Posterior cingulate gyrus (tissue), 11 donors: ENCODE measurements around the gene GRB14.
"Not testable (repeated sequence)": the region's sequence is repeated elsewhere in the genome, so short reads cannot be mapped to it uniquely, and the experiment has no call there.

ENCODE experiments used
- DNase-seq, 10 donors: peaks; one replicate each; pipeline versions ENCODE4 v3.0.0 to v3.0.0-alpha.2; 2020 to 2021; ENCODE audit warnings: mixed read lengths in 3 of 10
- intact Hi-C: fragments of 100-400 bp; cut with DNase I; formaldehyde crosslinking; loops from one replicate; pipeline ENCODE4 v1.15.1; 2023

Gene GRB14

DNA sequence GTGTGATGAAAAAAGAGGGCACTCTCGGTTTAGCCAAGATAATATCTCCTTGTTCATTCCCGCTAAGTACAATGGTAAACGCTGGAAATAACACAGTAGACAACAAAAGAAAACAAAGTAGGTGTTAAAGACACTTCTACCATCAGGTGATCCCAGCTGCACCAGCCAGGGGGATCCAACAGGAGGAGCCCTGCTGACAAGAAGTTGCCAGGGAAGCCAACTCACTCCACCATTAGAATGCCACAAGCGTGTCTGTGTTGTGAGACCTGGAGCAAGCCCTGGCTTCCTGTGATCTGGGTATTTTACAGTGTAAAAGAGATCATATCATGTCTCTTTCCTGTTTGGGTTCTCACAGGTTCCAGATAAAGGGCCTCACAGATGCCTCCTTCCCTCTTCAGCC, 117.0 kb downstream of the GRB14 start:
- intact Hi-C loops, result no loop called here
- DNase-seq, result peak in 1 of 10 donors; percentile 49

DNA sequence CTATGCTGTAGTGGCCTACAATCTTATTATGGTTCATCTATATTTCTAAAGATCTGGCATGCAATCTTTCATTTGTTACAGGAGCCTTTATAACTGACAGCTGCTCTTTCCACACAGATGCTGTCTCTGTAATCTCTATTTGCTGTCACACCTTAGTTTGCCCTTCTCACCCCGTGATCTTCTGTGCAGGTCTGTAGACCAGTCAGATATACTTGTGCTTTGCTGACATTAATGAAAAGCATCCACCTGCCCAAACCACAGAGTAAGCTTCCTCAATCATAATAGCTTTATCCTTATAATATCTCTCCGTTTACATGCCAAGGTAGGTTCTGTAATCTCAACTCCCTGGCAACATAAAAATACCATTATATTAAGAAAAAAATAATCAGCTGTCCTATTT, 122.4 kb downstream of the GRB14 start:
- DNase-seq, result no peak
- intact Hi-C loops, result loop anchor here (5.0 kb wide), 2 partner anchors 1152 to 1317 kb away; no protein-coding TSS in a partner anchor

DNA sequence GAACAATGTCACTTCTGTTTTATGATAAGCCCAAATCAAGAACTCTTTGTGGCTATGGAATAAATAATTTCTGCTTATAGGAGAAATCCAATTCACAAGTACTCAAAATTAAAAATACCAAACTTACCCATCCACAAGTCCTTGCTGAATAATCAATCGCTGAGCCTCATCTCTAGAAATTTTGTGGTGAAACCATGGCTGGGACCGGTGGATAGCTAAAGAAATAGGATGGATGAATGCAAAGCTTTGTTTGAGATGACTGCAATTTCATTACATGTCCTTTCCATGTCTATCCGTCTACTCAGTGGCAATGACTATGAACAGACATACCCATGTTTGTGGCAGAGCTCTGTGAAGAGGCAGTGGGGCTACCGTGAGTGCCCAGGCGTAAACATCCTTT, 124.4 kb downstream of the GRB14 start:
- DNase-seq, result no peak
- intact Hi-C loops, result loop anchor here (5.0 kb wide), 2 partner anchors 1150 to 1315 kb away; no protein-coding TSS in a partner anchor

GRCh38 chr2:164496421-164496820, 124.9 kb downstream of the GRB14 start:
- intact Hi-C loops, result loop anchor here (5.0 kb wide), 2 partner anchors 1149 to 1314 kb away; no protein-coding TSS in a partner anchor
- no peak for DNase-seq

DNA sequence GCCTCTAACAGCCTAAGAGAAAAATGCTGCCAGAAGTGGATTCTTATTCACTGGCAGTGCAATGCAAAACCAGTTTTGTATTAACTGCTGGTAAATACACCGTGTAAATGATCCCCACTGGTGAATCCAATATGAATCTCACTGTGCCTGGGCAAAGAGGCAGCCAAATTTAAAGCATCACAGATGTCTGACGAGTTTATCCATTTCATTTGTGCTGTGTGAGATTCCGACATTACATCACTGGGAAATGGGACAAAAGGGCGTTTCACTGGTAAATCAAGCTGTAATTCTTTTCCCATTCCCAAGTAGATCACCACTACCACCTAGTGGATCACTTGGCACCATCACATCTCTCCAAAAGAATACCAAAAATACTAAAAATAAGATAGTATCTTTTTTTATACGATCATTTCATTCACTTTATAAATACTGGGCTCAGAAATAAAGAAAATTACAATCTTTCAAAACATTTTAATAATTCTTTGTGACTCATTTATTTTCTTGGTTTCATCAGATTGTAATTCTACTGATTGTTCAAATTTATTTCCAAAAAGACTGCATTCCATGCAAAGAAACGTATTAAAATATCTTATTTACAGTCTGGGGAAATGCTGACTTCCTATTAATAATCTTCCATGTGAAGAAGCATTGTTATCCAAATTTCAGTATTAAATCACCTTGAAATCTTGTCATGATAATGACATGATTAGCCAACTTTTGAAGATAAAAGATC, 125.6 kb downstream of the GRB14 start:
- intact Hi-C loops, result loop anchor here (5.0 kb wide), 2 partner anchors 1148 to 1313 kb away; no protein-coding TSS in a partner anchor
- DNase-seq, result peak in 3 of 10 donors; percentile 8 to 58 (median 21)

DNA sequence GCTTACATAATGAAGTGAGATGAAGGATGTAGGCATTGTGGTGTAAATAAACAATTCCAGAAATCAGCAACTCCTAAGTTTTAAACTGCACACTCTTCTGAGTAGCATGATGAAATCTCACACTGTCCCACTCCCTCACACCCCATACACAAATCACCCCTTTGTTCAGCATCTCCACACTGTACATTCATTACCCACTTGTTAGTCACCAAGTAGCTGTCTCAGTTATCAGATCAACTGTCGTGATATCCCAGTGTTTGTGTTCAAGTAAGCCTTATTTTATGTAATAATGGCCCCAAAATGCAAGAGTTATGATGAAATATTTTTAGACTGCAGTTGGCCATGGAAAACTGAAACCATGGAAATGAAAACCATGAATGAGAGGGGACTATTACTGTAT, 135.7 kb downstream of the GRB14 start:
- intact Hi-C loops, result no loop called here
- DNase-seq, result no peak

DNA sequence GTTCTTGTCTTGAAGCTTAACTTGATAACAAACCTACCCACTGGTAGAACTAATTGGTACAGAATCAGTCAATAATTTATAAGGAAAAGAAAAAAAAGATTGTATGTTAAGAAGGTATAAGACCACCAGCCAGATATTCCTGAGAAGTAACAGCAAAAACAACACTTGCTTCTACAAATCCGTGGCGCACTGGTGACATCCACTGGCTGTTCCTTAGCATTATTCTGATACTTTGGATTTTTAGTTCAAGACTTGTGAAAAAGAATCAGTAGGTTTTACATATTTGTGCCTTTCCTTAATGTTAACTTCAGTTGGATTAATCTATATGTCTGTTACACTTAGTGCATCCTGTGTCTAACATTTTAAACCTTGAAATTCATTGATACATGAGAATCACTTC, 141.8 kb downstream of the GRB14 start:
- intact Hi-C loops, result loop anchor here (5.0 kb wide), 1 partner anchor 1297 kb away; no protein-coding TSS in a partner anchor
- peak in 8 of 10 donors; percentile 15 to 90 (median 45) for DNase-seq

GRCh38 chr2:164478205-164478604, 143.1 kb downstream of the GRB14 start:
- intact Hi-C loops, result loop anchor here (5.0 kb wide), 1 partner anchor 1296 kb away; no protein-coding TSS in a partner anchor
- DNase-seq, result no peak

GRCh38 chr2:164474873-164475272, 146.4 kb downstream of the GRB14 start:
- intact Hi-C loops, result loop anchor here (5.0 kb wide), 1 partner anchor 1293 kb away; no protein-coding TSS in a partner anchor

DNA sequence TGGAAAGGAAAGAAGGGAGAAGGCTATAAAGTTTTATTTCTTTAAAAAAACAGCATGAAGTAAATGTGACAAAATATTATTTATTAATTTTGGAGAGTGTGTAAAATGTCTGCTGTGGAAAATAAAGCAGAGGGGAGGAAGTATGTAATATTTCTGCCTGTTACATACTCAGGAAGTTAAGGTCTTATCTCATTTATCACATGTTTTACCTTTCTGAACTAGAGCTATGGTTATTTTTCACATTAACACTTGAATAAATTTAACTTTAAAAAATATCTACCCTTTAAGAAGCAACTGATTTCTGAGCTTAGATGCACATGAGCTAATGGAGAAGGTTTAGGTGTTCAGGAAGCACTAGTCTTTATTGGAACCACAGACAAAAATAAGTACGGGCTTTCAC, 148.3 kb downstream of the GRB14 start:
- intact Hi-C loops, result no loop called here

More at GRCh38 chr2:164474873-164475272, 146.4 kb downstream of the GRB14 start:
- no peak for DNase-seq

DNA sequence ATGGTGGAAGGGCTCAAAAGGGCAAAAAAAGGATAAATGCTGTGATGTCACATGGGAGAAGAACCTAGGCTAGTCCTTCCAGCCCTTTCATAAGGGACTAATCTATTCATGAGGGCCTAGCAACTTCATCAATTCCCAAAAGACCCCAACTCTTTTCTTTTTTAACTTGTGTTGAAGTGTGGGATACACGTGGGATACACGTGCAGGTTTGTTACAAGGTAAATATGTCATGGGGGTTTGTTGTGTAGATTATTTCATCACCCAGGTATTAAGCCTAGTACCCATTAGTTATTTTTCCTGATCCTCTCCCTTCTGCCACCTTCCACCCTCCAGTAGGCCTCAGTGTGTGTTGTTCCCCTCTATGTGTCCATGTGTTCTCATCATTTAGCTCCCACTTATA, 156.2 kb downstream of the GRB14 start:
- DNase-seq, intact Hi-C loops: not testable (repeated sequence)

More for the DNA sequence above, 148.3 kb downstream of the GRB14 start:
- DNase-seq, result no peak

DNA sequence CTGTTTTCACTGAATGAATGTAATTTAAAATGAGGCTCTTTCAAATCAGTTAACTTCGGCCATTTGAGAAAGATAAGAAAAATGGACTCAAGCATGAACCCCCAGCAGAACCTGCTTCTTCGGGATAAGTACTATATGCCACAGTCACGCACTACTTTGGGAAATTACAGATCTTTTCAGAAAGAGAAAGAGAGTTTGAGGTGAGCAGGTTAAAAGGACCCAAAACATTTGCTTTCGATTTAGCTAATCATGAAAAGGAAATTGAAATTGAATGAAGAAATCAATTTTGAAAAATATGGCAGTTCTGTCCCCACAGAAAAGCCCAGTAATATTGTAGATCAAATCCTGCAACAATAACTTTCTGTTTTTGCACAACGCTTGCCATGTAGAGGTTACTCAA, 156.9 kb downstream of the GRB14 start:
- DNase-seq, result no peak
- intact Hi-C loops, result no loop called here

DNA sequence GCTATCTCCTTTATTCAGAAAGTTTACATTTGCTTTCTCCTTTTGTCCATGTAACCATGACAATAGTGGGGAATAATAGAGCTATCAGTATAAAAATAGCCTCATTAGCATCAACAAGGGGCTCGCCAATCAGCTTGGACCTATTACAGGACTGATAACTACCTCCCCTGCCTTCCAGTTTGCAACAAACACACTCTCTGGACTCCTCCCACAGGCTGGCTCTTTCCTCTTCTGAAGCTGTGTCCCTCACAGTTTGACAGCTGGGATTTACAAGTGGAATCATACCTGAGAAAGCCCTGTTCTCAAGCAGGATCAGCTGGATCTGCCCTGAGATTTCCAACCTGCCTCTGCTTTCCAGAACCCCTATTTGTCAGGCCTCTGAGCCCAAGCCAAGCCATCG, 162.5 kb downstream of the GRB14 start:
- intact Hi-C loops, result no loop called here
- DNase-seq, result no peak

GRCh38 chr2:164457271-164457670, 164.0 kb downstream of the GRB14 start:
- intact Hi-C loops, result no loop called here
- no peak for DNase-seq

GRCh38 chr2:164456619-164457018, 164.7 kb downstream of the GRB14 start:
- peak in 1 of 10 donors; percentile 28 for DNase-seq
- intact Hi-C loops, result no loop called here

DNA sequence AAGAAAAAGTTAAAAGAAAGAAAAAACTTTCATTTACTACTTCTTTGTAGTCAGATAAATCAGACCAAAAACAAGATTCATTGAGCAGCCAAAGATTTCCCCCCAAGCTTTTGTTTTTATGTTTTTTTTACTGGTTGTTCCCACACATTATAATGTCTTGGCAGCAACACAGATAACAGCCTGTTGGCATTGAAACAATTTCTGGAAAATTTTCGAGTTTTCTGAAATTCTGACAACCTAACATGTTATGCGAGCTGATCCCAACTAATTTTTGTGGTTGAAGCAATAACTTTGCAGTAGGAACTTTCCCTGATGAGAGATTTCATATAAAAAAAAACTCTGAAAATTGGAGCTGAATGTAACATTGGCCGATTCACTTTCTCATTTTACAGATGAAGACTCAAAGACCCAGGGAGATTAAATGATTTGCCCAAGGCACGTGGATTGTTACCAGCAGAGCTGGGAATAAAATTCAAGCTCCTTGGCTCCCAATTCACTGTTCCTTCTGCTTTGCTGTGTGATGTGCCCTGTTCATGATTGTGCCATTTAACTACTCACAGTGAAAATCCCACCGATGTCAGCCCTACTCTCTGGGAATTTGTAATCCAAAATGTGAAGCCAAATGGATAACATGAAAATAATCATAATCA, 167.5 kb downstream of the GRB14 start:
- DNase-seq, result no peak
- intact Hi-C loops, result no loop called here

- no peak for DNase-seq
Measured at GRCh38 chr2:164450278-164450677, 171.0 kb downstream of the GRB14 start.

DNA sequence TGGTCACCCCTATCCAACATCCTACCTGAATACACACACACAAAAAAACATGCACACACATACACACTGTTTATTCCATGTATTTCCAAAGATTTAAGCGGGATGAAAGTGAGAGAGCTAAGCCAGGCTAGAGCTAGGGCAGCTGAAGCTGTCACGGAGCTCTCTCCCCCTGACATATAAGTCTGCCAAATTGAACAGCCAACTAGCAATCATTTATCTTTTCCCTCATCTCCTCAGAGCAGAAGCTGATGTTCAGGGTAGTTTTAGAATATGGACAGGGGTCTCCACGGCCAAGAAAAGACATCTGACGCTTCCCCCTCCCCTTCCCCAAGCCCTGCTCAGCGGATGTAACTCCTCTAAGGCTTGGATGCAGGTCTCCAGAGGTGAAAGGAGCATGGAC, 171.6 kb downstream of the GRB14 start:
- intact Hi-C loops, result no loop called here
- no peak for DNase-seq

More at GRCh38 chr2:164450278-164450677, 171.0 kb downstream of the GRB14 start:
- intact Hi-C loops, result no loop called here

DNA sequence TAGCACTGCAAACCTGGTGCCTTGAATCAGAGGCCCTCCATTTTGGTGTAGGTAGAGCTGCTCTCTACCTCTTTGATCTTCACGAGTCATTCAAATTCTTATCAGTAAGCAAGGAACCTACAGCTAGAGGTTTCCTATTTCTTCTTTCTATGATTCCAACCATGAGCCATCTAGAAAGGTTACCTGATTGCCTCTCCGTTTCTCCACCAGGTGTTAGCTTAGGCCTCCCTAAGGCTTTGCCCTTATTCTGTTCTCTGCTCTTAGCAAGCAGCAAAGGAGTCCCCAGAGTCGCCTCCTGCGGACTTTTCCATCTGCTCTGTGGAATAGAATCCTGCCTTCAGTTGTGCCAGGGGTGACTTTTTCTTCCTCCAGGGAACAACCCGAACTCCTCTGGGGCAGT, 173.6 kb downstream of the GRB14 start:
- DNase-seq, result no peak
- intact Hi-C loops, result no loop called here
